DMS53 (cell line): ENCODE measurements around the gene RAD51D.
A peak's percentile ranks its signal among the peaks of the same experiment; 100 is the strongest.
"Not testable (repeated sequence)": the region's sequence is repeated elsewhere in the genome, so short reads cannot be mapped to it uniquely, and the experiment has no call there.

ENCODE experiments used
- DNase-seq: peaks from one replicate; lab custom pipeline; 2025; lab: John Stamatoyannopoulos, UW

The RAD51D gene

DNA sequence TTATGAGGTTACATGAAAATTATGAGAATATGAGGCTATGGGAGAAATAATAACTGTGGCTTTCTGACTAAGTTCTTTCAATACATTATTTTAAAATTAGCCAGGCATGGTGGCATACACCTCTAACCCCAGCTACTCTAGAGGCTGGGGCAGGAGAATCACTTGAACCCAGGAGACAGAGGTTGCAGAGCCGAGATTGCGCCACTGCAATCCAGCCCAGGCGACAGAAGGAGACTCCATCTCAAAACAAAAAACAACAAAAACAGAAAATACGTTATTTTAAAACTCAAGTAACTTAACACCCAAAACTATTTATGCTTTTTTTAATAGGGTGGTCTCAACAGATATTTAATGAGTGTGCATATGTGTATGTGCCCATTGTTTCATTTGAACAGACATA lies 53.8 kb downstream of the RAD51D start:
- DNase-seq, result no peak

DNA sequence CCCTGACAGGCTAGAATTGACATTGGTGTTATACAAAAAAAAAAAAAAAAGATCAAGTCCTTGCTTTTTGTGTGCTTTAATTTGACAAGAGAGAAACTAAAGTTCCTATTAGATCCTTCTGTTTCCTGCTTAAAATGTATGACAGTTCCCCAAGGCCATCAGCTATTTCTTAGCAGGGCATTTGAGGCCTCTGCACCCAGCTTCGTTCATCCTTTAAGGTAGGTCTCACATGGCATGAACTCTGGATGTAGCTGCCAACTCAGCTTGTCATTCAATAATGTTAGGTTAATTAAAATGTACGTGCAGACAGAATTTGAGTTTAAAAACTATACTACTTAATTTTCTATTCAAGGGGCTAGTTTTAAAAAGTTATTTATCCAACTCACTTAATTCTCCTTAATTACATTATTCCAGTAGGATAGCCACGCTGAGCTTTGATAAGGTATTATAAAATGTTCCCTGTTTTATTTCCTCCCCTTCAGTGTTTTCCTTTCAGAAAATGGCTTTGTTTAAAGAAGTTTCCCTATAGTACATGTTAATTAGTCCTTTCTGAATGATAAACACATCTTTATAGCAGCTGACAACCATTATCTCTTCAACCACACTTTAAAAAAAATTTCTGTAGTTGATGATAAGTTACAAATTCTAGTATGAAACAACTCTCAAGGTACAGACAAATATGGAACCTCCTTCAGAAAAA lies 55.0 kb downstream of the RAD51D start:
- no peak for DNase-seq

DNA sequence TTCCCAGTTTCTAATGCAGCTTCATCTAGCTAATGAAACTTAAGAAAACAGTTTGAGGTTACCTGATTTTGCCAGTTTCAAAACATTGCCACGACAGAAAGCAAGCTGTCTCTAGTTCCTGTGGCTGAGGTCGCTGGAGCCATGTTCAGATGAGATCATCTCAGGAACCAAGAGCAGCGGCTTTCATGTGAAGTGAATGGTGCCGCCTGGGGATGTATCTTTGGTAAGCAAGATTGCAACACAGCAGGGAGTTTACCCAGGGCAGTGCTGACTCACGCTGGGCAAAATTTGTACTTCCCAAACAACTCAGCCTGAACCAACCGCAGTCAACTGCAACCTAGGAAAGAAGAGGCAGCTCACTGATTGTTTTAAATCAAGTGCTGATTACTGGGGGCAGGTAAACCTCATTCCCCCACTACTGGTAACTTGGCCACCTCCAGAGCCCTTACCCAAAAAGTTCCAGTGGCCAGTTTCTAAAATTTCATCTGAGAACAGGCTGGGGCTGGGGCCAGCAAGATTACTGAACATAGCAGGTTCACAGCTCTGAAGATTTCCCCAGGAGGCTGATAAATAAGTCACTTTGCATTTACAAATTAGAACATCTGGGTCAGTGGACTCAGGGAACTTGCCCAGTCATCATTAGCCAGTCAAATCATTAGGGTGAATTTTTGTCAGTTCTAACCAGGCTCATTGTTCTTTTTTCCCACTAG lies 56.0 kb downstream of the RAD51D start, which contains the start of gene RFFL:
TSS of gene RFFL (minus strand) at position 194 of the 710 bp plus-strand sequence. CDS start 37,154 bp downstream, outside the sequence.
- peak; percentile 96 for DNase-seq

DNA sequence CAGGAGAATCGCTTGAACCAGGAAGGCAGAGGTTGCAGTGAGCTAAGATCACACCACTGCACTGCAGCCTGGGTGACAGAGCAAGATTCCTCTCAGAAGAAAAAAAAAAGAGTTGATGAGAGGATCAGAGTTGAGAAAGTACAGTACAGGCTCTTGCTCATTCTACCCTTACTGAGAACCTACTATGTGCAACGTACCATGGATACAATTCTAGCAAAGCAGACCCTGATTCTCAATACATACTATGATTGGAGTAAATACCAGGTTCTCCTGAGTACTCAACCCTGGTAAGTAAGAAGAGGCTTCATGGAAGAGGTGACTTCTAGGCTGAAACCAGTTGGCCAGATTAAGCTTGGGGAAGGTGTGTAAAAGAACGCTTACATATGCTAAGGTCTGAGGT lies 57.4 kb downstream of the RAD51D start:
- no peak for DNase-seq

DNA sequence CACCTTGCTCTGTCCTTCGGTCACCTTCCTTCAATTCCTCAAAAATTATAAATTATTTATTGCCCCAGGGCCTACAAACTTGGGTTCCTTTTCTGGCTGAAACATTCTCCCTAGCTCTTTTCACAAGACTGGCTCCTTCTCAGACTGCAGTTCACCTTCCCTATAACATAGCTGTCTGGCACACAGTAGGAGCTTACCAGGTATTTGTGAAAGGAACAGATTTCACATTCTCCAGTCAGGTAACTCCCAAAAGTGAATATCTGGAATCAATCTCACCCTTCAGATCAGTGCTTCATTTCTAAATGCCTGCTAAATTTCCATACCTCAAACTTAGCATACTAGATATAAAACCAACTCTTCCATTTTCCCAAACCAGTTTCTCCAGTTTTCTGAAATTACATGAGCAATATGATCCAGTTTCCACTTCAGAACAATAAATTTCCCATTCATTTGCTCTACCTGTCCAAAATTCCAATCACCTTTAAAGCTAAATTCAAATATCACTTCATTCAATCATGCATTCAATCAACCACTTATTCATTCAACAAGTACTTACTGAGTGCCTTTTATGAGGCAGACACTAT lies 62.2 kb downstream of the RAD51D start:
- peak; percentile 45 for DNase-seq

DNA sequence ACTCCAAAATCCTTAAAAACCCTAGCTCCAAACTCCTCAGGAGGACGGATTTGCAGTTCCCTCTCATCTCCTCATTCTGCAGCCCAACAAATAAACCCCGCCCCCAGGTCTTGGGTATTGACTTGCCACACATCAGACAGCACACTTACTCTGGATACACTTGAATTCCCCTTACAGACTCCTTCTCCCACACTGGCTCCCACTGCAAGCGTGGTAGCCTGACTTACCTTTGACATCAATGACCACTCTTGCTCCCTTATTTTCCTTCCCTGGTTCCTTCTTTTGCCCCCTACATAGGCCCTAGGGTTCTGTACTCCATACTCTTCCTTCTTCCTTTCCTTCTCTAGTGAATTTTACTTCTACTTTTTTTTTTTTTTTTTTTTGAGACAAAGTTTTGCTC lies 63.6 kb downstream of the RAD51D start:
- no peak for DNase-seq

DNA sequence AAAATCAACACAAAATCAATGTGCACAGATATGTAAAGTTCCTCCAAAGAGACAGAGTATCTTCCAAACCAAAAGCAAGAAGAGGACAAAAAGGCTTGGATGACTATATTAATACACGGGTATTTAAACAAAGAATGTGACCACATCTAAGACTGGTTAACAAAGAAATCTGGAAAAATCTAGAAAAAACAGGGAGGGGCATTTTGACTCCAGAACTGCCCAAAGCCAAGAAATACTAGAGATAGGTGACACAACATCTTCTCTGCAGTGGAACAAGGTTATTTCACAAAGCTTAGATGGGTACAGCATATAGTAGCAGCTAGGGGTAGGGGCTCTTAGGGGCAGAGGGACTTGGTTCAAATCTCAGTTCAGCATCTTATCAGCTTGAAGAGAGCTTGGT lies 66.5 kb downstream of the RAD51D start:
- DNase-seq, result no peak

DNA sequence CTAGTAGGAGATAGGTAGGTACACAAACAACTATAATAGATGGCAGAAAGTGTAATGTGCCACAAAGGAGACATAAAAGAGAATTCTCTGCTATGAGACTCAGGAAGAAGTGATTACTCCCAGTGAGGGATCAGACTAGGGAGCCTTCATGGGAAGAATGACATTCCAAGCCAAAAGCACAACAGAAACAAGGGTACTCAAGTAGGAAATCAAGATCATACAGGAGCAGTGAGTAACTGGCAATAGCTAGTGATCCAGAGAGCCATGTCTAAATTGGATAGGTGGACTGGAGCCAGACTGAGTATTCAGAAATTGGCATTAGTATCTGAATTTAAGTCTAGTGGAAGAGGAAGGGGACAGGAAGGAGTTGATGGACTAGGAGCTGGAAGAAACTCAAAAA lies 66.9 kb downstream of the RAD51D start:
- no peak for DNase-seq

DNA sequence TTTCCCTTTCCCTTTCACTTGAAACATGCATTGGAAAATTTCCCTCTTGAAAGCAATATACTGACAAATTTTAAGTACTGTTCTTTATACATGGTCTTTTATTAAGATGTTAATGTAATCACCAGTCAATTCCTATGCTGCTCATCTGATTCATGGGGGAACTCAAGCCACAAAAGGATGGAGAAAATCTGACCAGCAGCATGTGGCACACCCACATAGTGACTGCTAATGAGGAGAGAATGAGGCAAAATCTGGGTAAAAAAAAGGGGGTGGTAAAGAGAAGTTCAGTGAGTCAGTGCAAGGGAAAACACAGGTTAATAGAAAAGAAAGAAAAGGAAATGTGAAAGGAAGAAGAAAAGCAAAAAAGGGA lies 67.4 kb downstream of the RAD51D start:
- DNase-seq, result no peak

DNA sequence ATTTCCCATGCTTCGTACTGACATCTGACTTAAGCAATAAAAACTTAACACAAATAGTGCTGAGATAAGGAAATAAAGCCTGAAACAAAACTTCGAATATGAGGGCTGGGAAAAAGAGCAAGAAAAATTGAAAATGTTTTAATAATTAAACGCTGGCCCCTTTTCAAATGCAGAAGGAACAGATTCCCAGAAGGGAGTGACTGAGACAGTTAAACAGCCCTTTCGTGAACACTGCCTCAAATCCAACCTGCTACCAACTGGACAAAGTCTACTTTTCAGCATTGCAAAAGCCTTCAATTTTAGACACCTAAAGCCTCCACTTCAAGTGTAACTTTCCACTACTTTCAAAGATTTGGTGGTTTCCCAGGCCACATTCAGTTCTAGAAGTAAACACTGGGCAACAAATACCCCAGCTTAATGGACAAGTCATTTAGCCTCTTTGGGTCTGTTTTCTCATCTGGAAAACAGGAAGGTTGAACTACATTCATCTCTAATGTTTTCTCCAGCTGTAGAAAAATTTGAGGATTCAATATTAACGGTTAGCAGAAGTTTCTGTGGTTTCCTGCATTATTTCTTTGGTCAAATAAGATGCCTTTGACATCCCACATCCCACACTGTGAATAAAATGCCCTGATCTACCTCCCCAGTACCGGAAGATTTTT lies 68.0 kb downstream of the RAD51D start:
- DNase-seq, result no peak

DNA sequence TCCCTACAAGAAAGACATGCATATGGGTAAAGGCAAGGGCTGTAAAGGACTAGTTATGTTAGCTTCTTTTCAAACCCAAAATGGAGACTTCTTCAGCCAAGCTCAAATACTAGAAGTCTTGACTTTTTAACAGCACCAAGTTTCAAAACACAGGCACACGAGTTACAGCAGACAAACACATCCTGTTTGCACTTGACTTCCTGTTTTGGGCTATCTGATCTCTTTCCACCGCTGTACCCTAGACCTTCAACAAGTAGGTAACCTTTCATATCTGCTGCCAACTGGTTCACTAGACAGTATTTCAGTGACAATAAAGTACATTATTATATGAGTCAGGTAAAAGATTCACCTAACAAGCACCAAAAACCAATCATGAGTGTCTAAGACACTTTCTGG lies 68.5 kb downstream of the RAD51D start:
- DNase-seq, result peak; percentile 2

DNA sequence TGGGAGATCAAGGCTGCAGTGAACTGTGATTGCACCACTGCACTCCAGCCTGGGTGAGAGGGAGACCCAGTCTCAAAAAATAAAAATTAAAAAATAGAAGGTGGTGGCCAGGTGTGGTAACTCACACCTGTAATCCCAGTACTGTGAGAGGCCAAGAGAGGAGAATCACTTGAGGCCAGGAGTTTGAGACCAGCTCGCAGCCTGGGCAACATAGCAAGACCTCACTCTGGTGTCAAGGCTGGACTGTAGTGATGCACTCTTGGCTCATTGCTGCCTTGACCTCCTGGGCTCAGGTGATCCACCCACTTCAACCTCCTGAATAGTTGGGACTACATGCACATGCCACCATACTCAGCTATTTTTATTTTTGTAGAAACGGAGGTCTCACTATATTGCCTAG lies 69.5 kb downstream of the RAD51D start:
- no peak for DNase-seq

DNA sequence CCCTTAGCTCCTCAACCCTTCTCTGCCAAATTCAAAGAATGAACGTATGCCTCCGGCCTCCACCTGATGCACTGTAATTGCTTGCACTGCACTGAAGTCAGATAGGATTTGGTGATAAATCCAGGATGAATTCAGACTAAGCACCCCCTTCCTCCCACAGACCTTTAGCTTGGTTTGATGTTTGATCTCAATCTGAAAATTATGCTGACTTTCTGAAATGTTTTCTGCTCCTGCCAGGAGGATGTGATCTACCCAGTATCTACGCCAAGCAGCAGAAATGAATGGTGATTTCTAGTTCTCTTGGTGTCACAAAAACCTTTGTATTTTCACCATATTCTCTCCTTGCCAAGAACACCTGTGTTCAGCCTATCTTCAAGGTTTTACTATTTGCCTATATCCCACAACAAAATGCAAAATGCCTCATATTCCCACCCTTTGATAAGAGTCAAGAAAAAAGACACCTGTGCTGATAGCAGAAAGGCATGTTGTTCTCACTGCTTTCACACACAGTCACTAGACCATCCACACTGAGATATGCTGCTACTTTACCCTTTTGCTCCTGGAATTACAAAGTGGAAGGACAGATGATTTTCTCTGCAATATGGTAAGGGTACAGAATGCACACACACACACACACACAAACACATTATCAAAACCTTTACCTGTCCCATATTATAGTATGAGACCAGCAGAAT lies 70.8 kb downstream of the RAD51D start:
- no peak for DNase-seq

DNA sequence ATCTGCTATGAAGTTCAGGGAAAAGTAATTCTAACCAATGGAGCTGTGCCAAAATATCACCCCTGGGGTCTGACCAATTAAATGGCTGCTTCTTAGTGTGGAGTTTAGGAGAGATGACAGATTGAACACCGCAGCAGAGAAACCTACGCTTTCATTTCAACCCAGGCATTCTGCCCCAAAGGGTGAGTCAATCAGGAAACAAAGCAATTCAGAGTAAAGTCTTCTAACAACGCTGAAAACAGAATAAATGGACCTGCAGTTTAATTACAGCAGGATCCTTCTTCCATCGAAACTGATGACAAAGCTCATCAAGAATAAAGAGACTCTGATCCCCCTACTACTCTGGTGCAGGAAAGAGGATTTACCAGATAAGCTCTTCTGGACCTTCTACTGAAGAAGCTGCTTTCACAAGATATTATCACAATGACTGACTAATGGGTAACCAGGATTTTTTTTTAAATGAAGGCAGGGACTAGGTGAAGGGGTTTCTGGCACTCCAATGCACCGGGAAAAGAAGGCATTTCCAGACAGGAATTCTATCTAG lies 72.8 kb downstream of the RAD51D start:
- DNase-seq, result no peak

DNA sequence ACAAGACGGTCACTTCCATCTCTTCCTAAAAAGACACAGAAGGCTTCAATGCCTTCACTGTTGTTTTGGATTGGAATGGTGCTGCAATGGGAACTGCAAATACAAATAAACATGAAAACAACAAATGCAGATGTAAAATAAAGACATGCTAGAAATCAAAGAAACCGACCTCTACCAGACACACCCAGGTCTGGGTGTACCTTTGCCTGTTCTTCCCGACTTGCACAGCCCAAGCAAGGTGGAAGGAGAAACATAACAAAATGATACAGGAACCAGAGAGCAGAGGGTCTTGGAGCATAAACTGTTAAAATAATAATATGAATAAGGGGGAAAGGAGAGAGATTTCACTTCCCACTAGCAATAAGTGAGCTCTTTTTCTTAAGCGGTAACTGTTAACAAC lies 73.4 kb downstream of the RAD51D start:
- no peak for DNase-seq

DNA sequence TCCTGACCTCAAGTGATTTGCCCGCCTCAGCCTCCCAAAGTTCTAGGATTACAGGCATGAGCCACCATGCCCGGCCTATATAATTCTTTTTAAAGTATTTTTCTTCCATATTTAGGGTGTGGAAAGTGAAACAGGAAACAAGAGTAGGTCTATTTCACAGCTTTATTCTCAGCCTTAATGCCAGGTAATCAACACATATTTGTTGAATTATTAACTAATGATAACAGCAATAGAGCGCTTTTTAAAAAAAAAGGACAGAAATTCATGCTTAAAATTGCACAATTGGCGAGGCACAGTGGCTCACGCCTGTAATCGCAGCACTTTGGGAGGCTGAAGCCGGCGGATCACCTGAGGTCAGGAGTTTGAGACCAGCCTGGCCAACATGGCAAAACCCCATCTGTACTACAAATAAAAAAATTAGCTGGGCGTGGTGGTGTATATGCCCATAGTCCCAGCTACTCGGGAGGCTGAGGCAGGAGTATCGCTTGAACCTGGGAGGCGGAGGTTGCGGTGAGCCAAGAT lies 74.1 kb downstream of the RAD51D start:
- DNase-seq, result not testable (repeated sequence)

DNA sequence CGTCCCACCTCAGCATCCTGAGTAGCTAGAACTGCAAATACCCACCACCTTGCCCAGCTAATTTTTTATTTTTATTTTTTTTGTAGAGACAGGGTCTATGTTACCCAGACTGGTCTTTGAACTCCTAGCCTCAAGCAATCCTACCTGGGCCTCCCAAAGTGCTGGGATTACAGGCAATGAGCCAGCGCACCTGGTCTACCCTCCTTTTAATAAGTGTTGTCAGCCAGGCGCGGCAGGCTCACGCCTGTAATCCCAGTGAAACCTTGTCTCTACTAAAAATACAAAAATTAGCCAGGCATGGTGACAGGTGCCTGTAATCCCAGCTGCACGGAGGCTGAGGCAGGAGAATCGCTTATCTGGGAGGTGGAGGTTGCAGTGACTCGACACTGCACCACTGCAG lies 75.5 kb downstream of the RAD51D start:
- no peak for DNase-seq
